HCT116 (cell line): ENCODE results near the gene CARNS1.

Source experiments
- ELF1 ChIP-seq: IDR thresholded peaks from 2 replicates; pipeline ENCODE4 v1.6.1; 2012; ENCODE audit warnings: low read depth, borderline replicate concordance
- EZH2 ChIP-seq: fragments of 200-600 bp; sonication (generic); IDR thresholded peaks from 2 replicates; pipeline ENCODE4 v1.6.1; 2017; ENCODE audit warnings: antibody characterized with exemption, mixed run types
- POLR2A ChIP-seq: IDR thresholded peaks from 2 replicates; pipeline ENCODE4 v1.7.0; 2011; ENCODE audit warnings: borderline replicate concordance; ENCODE audit not compliant: insufficient read depth, insufficient read length; ENCODE audit errors: extremely low read depth
- POLR2AphosphoS5 ChIP-seq: IDR thresholded peaks from 2 replicates; pipeline ENCODE4 v1.6.1; 2011; ENCODE audit warnings: mild to moderate bottlenecking, low read depth, low read length, moderate library complexity
- RAD21 ChIP-seq: IDR thresholded peaks from 2 replicates; pipeline ENCODE4 v1.6.1; 2012; ENCODE audit warnings: low read depth, mild to moderate bottlenecking
- TCF7L2 ChIP-seq: IDR thresholded peaks from 2 replicates; pipeline ENCODE4 v1.7.0; 2011; ENCODE audit warnings: borderline replicate concordance, inconsistent platforms; ENCODE audit not compliant: insufficient read depth, insufficient read length; ENCODE audit errors: extremely low read depth
- ZNF274 ChIP-seq: fragments of 200-500 bp; sonication (Bioruptor generic); IDR thresholded peaks from 2 replicates; pipeline ENCODE4 v1.6.1; 2014; ENCODE audit warnings: mild to moderate bottlenecking, low read depth, low read length, inconsistent platforms
- TF ChIP-seq, protein P1 (sequence below), 3 experiments: fragments of 200-600 bp in 1 of 3; sonication (generic) in 1 of 3; IDR thresholded peaks in 2 of 3; conservative IDR thresholded peaks in 1 of 3; 2 replicates each; pipeline ENCODE4 v1.5.1; 2012 to 2017; ENCODE audit warnings: low read depth in 2 of 3, low read length in 2 of 3, antibody characterized with exemption in 1 of 3, borderline replicate concordance in 1 of 3, control low read depth in 1 of 3, mild to moderate bottlenecking in 1 of 3, mixed read lengths in 1 of 3, mixed run types in 1 of 3, moderate library complexity in 1 of 3; ENCODE audit not compliant: insufficient read depth in 1 of 3
- TF ChIP-seq, protein P2 (sequence below): IDR thresholded peaks from 2 replicates; pipeline ENCODE4 v1.6.1; 2012

GRCh38 chr11:67469508-67469811, 54.0 kb downstream of the CARNS1 start:
- TF ChIP-seq ZNF274 = no peak
- no peak for TF ChIP-seq ELF1
- TF ChIP-seq POLR2A = no peak
- TF ChIP-seq, protein P1, sequence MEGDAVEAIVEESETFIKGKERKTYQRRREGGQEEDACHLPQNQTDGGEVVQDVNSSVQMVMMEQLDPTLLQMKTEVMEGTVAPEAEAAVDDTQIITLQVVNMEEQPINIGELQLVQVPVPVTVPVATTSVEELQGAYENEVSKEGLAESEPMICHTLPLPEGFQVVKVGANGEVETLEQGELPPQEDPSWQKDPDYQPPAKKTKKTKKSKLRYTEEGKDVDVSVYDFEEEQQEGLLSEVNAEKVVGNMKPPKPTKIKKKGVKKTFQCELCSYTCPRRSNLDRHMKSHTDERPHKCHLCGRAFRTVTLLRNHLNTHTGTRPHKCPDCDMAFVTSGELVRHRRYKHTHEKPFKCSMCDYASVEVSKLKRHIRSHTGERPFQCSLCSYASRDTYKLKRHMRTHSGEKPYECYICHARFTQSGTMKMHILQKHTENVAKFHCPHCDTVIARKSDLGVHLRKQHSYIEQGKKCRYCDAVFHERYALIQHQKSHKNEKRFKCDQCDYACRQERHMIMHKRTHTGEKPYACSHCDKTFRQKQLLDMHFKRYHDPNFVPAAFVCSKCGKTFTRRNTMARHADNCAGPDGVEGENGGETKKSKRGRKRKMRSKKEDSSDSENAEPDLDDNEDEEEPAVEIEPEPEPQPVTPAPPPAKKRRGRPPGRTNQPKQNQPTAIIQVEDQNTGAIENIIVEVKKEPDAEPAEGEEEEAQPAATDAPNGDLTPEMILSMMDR (IDR thresholded peaks at IDR 0.05 in 2 of 3, conservative IDR thresholded peaks at IDR 0.05 in 1 of 3; ENCODE audit: borderline replicate concordance in 1 of 3, insufficient read depth in 1 of 3, low read depth in 2 of 3, low read length in 2 of 3) = 0 out of 6 replicates have a peak, but pooled peaks of 1 of the 3 experiments have one; percentile 2
- no peak for TF ChIP-seq RAD21
- TF ChIP-seq, protein P2, sequence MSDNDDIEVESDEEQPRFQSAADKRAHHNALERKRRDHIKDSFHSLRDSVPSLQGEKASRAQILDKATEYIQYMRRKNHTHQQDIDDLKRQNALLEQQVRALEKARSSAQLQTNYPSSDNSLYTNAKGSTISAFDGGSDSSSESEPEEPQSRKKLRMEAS = no peak
- TF ChIP-seq EZH2 = no peak
- no peak for TF ChIP-seq TCF7L2
- no peak for TF ChIP-seq POLR2AphosphoS5
